ENCODE measurements around the gene PRKCA.
A peak's percentile ranks its signal among the peaks of the same experiment; 100 is the strongest.

PRKCA gene

DNA sequence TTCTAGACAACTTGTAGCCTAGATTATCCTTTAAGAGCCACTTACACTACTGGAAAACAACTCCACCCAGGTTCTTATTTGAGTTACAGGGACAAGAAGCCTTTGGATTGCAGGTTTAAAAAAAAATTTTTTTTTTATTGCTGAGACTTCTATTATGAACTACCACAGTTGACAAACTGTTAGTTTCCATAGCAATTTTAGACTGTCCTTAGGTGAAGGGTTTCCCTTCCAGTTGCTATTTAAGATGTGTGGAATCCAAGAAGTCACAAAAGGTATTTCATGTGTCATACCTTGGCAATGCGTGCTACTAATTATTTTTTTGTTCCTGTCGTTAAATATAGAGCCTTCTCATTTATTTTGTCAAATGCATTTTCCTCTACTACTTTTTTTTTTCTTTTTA is 253.2 kb downstream of the PRKCA start:
- DNase-seq, result no peak

DNA sequence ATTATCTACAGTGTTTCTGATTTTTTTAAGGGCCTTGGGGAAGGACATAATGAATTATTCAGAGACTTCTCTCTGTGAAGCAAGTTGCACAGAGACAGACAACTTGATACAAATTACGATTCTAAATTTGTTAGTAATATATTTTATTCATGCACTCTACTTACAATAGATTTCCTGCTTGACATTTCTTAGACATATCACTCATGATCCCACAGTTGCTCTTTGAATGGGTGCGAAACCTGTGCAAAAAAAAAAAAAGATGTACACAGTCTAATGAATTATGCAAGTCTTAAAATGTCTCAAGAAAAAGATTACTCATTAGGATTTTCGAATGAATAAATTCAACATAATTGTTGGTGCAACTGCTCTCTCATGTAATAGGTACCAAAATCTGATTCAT is 254.8 kb downstream of the PRKCA start:
- DNase-seq, result no peak

- no peak for DNase-seq
Observed at GRCh38 chr17:66557886-66558285, 255.5 kb downstream of the PRKCA start.

DNA sequence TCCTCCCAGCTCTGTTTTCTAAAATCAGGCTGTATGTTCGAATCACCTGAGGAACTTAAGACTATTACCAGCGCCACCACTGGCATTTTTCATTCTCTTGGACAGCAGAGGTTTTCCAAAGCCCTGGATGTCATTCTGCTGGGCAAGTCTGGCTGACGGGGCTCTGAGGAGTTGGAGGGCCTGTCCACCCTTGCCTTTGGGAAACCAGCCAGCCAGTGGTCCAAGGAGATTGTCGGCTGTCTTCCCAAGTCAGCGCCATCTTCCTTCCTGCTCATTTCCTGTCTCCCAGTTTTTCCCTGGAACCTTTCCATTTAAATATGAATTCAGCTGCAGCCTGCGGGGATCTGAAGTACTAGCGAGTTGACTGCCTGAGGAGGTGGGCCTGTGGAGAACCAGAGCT is 258.3 kb downstream of the PRKCA start:
- DNase-seq, result no peak

GRCh38 chr17:66562119-66562518 is 259.7 kb downstream of the PRKCA start:
- DNase-seq, result no peak

- DNase-seq, result no peak
Observed at GRCh38 chr17:66564992-66565465, 262.6 kb downstream of the PRKCA start.

DNA sequence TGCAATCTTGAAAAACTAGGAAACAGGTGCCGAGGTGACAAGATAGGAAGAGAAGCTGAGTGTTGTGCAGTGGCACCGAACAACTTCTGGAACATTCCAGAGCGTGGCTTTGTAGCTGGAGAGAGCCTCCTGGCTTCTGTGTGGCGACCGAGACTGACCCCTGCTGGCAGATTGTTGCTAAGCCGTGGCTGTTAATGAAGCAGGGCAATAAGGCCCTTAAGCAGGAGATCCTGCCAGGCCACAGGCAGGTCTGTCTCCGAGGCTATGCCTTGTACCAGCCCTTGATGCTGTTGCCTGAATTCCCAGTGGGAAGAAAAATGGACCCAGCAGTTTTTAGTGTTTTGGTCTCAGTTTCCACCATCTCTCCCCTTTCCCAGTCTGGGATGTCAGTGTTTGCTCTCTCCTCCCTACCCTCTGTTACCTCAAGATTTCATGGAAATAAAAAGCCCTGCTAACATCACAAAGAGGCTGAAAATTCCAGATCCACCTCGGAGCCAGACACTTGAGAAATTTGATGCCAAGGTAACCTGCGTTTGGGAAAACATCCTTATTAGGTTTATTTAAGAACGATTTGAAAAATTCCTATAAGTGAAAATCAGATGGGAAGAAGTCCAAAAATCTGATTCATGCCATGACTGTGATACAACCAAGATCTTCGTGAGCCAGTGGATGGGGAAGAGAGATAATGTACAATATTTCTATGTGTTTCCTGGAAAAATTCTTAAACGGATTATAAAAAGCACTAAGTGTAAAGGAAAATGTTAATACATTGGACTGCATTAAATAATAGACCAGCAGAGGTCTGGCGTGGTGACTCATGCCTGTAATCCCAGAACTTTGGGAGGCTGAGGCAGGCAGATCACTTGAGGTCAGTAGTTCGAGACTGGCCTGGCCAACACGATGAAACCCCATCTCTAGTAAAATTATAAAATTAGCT is 265.1 kb downstream of the PRKCA start:
- peak; percentile 34 to 80 (median 79) for DNase-seq

- no peak for DNase-seq
Observed at GRCh38 chr17:66569572-66569971, 267.2 kb downstream of the PRKCA start.

DNA sequence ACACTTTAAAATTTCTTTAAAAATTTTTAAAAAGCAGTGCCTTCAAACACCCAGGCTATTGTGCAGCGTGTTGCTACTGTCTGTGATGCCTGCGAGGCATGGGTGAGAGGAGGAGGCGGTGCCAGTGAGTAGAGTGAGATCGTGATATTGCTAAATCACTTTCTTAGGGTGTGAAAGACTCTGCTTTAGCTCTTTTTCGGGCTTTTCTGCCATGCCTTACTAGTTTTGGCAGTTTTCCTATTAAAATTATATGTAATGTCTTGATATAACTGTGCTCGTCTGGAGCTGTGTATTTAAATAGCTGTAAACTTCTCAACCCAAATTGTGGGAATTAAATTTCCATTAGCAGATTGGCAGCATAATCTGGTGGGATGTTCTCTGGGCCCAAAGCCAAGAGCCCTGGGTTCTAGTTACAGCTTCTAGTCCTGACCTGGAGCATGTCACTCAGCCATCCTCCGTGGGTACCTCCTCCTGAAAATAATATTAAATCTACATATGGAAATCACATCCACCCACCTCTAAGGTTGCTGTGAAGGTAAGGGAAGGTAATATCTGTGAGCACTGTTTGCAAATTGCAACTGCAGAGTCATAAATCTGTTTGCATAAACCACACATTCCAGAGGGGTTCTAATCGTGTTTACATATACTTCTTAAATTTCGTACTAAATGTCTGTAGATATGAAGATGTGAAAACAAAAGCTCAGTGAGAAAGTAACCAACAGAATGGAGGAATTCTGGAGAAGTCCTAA is 268.2 kb downstream of the PRKCA start:
- DNase-seq, result no peak

DNA sequence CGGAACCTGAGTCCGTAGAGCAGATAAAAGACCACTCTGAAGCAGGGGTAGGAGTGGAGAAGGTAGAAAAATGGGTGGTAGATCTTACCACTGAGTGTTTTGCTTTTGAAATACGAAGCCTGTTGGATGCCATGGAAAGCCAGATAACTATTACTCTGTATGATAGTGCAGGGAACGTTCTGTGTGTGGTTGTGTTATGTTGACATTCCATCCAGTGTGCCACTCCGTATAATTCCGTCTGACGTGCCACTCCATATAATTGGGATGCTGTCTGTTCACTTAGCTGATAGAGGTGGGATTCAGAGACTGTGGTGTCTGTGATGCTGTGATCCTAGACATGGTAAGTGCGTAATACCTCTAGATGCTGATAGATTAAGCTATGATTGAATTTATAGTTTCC is 269.3 kb downstream of the PRKCA start:
- no peak for DNase-seq

DNA sequence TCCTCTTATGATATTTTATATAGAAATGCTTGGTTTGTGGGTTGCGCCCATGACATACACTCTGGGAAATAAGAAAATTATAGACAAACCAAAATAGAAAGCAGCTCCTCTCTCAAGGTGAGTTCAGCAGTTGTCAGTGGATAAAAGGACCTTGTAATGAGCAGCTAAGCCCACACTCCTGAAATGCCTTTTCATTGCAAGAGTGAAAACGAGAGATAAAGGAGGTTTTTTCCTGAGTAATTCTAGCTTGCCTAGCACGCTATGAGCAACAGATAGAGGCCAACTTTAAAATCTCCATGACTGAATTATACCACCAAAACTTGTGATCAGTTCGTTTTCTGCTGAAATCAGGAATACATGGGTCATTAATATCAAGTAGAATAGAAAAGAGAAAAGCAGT is 270.7 kb downstream of the PRKCA start:
- DNase-seq, result no peak

- DNase-seq, result no peak
Observed at GRCh38 chr17:66574123-66574522, 271.7 kb downstream of the PRKCA start.

DNA sequence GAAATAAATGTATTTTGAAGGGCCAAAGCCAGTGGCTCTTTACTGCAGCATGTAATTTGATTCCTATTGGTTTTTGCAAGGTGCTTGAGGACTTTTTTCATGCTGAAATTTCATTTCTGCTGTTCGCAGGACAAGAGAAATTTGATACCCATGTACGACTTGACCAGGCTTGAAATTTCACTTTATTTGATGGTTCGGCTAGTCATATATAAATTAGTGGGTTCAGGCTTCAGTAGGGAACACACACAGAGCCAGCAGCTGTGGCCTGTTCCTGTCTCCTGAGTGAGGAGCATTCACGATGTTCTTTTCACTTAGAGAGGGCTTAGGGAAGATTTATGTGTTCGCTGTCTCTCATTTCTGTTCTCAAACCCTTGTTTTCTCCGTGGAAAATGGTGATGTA is 274.1 kb downstream of the PRKCA start:
- DNase-seq, result peak in 2 of 3 experiments; percentile 62 to 84

DNA sequence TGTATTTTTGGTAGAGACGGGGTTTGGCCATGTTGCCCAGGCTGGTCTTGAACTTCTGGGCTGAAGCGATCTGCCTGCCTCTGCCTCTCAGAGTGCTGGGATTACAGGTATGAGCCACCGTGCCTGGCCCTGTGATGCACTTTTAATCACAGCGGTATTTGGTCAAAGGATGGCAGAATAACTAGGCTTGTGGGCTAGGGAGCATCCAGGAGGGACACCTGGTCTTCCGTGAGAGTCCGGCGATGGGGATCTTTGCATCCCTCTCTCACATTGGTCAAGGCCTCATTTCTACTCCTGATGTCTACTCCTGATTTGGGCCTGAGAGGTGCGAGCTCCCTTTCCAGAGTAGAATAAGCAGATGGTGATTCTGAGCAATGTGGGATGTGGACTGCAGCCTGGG is 274.6 kb downstream of the PRKCA start:
- DNase-seq, result no peak

DNA sequence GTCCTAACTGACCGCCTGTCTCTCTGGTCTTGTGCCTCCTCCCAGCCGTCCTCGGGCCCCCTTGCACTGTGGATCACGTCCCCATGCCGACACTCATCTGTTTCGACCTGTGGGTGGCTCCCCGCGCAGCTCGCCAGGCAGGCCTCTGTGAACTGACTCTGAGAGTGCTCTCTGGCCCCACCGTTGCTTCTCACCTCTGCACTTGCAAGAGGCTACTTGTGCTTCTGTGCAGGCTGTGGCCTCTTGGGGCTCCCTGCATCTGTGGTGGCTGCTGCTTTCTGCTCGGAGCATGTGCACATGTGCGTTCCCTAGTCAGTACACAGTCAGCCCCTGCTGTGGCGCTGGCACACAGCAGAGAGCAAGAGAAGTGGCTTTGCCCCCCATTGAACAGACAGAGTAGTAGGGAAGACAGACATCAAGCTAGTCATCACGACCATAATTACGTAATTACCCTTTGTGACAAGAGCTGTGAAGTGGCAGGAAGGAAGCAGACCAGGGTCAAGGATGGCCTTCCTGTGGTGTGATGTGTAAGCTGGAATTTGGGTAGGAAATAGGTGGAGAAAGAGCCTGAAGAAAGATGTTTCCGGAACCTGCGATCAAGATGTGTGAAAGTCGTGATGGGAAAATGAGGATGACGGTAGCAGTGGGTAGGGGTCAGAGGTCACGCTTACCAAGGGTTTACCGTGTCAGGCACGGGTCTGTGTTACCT is 276.5 kb downstream of the PRKCA start:
- DNase-seq, result peak in 2 of 3 experiments; percentile 45 to 83

GRCh38 chr17:66579556-66579955 is 277.1 kb downstream of the PRKCA start:
- no peak for DNase-seq

DNA sequence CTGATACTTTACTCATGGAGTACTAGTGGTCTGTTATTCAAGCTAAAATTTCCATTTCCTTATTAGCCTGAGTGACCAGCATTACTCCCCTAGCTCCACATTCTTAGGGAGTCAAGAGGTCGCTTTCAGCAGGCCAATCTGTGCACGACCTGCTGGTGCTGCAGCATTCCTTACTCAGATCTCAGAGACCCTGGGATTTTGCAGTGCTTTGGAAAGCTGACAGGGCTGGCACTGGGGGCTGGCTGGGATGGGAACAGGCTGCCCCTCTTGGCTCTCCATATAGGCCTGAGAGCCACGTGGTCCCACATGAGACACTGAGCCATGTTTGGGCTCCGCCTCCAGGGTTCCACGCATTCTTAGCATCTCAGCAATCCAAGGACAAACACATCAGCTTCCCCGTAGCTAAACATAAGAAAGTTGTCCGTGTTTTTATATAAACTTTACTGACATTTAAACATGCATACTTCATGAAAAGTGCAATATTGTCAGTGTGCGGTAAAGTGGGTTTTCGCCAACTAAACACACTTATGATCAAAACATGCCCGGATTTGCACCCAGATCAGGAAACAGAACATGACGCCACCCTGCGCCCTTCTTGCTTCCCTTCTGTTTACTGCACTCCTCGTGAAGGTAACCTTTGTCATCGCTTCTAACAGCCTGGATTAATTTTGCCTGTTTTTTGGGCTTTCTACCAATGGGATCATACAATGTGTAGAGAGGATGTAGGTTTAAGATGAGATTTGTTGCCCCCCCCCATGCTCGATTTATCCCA is 278.0 kb downstream of the PRKCA start:
- no peak for DNase-seq

DNA sequence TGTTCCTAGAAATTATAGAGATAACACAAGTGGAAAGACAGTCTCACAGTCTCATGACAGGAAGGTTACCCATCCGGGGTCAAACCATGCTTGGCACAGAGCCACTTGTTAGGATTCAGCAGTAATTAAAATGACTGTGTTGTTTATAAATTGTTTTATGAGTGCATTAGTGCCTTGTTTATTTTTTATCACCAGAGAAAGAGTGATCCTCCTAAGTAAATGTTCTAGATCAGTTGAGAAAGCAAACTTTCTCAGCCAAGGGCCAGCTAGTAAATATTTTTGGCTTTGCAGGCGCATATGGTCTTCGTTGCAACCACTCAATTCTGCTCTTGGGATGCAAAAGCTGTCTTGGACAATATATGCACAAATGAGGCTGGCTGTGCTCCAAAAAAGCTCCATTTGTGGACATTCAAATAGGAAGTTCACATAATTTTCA is 278.6 kb downstream of the PRKCA start:
- peak in 1 of 3 experiments; percentile 28 for DNase-seq

- no peak for DNase-seq
Observed at GRCh38 chr17:66582373-66583111, 280.1 kb downstream of the PRKCA start.

DNA sequence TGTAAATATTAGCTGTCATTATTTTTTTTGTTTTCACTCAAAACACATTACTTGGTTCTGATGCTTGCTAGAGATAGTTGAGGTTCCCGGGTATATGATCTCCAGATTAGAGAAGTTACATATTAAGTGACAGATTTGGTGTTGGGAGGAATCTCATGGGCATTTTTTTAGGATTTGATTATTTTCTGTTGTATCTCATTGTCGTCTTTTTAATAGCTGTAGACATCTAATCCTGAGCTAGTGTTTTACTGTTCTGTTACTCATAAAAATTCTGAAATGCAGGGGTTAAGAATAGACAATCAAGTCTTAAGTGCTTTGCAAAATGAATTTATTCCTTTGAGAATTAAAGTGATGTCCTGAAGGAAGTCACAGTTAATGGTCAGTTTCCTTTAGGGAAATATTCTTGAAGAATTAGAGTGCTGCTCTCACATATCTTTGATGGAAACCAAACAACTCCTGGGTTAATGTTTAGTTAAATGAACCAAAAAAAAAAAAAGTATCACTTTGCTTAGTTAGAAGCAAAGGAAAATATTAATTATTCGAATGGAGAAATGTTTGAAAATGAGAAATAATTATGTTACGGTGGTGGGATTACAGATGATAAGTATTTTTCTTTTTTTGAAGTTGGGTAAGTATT is 280.8 kb downstream of the PRKCA start:
- no peak for DNase-seq

- DNase-seq, result no peak
Observed at GRCh38 chr17:66584927-66585326, 282.5 kb downstream of the PRKCA start.

Measured in NCI-H1417 (cell line).